RKO (cell line): ENCODE data around the gene LIF.

Experiments
- DNase-seq: peaks from one replicate; pipeline ENCODE4 v3.0.0-alpha.2; 2016; ENCODE audit warnings: low spot score

Gene LIF

DNA sequence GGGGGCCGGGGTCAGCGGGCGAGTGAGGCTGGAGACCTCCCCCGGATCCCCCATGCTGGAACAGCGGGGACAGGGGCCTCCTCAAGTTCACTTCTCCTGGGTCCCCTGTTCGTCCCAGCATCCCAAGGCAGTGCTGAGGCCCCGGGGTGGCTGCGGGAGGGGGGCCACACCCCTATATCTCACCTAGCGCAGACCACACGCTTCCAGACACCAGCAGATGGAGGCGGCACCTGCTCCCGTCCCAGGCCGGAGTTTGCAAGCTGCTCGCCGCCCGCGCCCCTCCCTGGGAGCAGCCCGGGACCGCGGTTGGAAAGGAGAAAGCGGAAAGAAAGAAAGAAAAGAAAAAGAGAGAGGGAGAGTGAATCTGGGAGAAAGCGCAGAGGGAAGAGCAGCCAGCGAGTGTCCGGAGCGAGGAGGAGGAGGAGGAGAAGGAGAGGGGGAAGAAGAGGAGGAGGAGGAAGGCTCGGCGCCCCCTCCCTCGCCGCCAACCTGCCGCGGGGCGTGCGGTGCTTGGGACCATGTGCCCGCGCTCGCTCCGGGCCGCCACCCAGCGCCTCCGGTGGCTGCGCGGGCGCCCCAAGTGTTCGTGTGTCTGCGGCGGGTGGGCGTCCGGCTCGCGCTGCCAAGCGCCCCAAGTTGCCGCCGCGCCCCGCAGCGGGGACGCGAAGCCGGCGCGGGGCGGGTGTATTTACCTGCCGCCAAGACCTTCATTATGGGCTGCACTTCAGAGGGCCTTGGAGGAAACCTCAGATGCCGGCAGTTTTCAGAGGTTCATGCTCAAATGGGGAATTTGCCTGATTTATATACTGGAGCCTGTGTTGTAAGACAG, at the start of gene LIF:
Gene LIF, minus strand, starts transcription at position 775 of the 829 bp plus-strand sequence. Its CDS starts 64 bp downstream, at position 711.
- DNase-seq: peak; percentile 60

DNA sequence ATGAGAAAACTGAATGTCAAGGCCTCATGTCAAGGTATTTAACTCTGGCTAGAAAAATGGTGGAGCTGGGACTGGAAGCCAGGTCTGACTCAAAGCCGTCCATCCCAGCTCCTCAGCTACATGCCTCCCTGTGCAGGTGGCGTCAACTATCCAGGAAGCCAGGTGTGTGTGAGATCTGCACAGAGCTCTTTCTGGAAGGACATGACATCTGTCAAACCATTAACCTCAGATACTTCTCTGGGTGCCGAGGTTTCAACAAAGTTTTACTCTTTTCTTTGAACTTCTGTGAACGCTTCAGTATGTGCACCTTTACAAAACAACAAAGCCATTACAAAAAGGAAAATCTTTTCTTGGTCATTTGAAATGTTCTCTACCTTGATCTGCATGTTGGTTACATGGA, 49.8 kb upstream of the LIF start:
- DNase-seq: no peak

DNA sequence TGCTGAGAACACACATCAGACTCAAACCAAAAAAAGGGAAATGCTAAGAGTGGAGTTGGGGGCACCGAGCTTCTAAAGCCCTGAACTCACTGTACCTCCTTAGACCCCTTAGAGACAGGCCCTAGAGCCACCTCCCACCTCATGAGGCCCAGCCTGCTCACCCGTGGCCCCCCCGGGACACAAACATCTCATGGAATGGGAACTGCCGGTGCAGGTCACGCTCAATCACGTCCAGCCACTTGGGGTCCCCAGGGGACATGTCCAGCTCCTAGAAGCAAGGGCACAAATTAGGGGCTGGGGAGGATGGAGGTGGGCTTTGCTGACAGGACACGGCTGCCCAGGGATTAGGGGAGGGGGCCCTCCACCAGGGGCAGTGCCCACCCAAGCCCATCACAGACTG, 49.0 kb upstream of the LIF start:
- DNase-seq: no peak

DNA sequence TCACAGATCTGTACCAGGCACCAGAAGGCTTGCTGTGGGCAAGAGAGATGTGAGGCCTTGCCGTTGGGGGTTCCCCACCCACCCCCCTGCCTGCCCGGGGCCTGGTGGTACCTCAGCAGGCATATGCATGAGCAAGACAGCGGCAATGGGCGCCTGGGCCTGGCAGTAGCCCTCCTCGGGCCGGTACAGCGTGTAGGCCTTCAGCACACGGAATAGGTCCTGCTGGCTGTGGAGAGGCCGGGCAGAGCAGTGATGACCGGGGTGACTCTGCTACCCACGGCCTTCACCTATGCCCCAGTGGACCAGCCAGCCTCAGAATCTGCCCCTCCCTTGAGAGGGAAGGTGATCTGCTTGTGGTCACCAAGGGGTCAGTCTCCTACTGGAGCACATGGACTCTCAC, 48.3 kb upstream of the LIF start:
- no peak for DNase-seq

DNA sequence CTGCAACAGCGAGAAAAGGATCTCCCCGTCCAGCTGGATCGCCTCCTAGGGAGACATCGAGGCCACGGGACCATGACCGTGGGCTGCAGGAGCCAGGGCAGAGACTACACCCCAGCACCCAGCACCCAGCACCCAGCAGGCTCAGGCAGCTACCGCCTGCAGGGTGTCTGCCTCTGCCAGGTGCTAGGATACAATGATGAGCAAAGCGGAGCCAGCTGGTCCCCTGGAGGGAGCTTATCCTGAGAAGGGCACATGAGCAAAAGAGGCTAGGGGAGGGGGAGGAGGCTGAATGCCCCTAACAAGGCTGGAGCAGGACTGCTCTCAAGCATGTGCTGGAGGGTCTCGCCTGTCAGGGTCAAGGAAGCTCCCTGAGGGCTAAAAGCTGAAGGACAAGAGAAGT, 47.5 kb upstream of the LIF start:
- no peak for DNase-seq

DNA sequence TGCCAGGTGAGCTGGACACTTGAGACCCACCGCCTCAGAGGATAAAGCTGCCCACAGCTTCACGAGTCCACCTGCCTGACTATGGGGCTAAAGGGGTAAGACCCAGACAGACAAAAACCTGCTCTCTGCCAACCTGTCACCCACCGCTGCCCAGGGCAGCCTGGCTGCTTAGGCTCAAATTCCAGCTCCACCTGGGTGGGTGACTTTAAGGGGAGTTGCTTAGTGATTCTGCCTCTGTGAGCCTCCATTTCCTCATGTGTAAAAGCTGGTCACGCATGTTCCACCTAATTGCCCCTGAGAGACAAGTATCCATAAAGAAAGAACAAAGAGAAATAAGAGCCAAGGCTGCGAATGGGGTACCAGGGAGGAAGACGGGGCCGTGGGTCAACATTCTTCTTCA, 46.5 kb upstream of the LIF start:
- DNase-seq: no peak

DNA sequence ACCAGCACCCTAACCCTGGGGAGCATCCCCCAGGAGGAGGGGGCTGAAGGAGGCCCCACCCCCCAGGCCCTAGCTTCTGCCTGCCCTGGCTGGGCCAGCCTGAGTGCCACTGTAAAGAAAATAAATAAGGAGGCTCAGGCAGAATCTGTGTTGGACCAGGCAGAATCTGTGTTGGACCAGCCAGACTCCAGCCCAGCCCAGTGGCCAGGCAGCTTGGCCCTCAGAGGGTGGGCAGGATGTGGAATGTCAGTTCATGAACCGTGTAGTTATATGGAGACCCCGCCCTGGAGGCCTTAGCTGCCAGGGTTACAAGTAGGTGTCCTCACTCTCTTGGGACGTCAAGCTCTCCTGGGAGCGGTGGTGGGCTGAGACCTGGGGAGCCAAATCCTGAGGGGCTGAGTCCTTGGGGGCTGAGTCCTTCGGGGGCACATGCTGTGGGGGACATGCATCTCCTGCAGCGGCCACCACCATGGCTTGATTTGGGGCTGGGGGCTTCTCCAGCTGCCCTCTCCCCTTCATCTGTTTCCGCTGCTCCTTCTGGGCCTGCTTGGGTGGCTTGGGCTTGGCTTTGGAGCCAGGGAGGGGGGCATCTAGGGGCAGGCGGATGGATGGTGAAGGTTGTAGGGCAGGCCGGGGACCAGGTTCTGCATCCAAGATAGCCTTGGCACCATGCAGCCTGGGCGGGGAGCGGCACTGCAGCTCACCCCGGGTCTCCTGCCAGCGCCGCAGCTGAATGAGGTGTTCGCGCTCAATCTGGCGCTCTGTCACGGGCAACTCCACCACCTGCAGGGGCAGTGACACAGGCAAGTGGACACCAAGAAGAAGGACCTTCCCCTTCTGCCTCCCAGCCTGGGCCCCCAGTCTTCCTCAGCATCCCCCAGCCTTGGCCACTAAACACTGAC, 45.8 kb upstream of the LIF start:
- no peak for DNase-seq

DNA sequence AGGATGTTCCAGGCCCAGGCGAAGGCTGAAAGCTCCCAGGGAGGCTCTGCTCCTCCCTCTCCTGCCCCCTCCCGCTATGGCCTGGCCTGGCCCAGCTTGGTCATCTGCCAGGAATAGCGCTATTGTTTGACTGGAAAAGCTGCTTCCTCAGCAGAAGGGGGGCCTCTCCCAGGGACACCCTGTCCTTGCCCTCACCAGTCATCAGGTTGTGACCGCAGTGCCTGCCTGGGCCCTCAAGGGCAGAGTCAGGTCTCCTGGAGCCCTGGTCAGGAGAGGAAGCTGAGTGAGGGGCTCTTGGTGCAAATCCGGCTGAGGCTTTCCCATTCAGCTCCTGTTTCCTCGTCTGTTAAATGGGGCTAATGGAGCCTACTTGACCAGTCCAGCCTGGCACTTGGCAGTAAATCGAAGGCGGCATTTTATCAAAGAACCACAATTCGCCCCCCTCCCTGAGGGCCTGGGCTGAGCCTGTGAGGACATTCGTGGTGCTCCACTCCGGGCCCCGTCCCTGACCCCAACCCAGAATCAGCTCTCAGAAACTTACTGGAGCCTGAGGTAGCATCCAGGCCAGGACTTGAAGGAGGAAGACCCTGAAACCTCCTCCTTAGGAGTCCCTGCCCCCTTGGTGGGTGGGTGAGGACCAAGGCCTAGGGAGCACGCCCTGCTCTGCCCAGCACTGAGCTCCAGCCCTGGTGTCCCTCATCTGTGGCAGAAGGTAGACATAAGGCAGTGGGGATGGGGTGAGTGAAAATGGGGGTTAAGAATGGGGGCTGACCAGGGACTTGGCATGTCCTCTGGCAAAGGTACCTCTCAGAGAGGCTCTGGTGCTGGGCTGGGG, 44.7 kb upstream of the LIF start:
- DNase-seq: peak; percentile 24

DNA sequence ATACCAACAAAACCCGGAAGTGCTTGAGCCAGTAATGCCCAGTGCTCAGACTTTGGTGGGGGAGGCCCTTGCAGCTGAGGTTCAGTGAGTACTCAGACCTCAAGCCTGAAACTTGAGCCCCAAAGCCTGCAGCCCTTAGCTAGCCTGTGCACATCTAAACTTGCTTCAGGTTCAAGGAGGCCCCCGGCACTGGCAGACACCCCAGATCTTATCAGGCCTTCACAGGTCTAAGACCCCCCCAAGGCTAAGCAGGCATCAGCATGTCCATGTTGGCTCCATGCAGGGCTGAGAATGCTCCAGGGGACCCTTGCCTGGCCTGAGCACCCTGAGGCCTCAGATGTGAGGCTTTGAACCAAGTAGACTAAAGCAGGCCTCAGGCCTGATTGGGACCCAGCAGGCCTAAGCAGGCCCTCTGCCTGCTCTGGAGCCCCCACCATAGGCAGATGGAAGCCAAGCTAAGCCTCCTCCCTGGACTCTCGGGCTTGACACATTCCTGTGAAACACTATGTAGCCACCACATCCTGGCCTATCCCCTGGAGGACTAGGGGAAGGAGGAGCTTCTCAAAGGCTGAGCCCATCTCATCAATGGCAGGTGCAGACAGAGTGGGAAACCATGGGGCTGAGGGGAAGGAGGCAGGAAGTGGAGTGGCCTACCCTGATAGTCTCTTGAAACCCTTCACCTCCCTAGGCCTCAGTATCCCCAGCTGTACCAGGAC, 43.9 kb upstream of the LIF start:
- no peak for DNase-seq

DNA sequence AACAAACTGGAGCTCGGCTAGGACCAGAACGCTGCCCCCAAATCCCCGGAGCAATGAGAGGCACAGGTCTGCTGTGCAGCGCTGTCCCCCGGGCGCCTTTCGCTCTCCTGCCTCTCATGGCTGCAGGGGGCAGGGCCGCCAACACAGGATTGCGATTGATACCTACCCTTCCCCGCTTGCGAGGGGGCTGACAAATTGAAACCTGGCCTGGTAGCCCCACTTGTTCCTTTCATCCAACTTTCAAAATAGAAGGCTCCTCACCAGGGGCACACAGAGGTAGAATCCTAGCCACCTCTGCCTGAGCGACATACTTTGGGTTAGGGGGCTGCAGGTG, 43.4 kb upstream of the LIF start:
- no peak for DNase-seq

DNA sequence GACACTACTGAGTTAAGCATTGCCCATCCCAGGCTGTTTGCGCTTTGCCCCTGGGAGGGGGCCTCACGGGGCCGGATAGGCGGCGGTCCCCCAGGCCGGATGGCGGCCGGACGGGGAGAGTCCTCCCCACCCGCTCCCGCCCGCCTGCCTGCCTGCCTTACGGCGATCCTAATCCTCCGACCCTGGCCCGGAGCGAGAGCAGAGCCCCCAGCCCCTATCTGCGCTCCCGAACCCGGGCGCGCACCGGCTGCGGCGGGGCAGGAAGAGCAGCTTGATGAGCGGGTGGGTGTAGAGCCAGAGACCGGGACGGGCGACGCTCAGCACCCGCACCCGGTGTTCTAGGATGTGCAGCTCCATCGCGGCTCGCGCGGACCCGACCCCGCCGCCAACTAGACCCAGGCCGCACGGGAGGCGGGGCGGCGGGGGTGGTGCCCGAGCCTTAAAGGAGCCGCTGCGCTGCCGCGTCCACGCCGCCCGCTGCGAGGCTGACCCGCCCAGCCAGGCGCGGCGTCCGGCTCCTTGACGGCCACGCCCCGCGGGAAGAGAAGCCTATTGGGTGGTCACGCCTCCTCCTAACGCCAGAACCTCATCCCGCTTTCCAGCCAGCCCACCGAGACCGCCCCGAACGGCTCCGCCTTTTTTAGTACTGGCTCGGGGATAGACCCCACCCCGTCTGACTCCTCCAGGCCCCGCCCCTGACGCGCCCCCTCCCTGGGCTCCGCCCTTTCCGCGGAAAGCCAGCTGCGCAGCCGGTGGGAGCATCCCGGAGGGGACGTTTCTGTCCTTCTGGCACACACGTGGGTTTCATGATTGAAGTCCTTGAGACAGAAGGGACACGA, 42.8 kb upstream of the LIF start, which contains the start of gene CASTOR1:
Gene CASTOR1, minus strand, starts transcription at position 365 of the 839 bp plus-strand sequence. Its CDS starts 8 bp downstream, at position 357.
- DNase-seq: peak; percentile 97

DNA sequence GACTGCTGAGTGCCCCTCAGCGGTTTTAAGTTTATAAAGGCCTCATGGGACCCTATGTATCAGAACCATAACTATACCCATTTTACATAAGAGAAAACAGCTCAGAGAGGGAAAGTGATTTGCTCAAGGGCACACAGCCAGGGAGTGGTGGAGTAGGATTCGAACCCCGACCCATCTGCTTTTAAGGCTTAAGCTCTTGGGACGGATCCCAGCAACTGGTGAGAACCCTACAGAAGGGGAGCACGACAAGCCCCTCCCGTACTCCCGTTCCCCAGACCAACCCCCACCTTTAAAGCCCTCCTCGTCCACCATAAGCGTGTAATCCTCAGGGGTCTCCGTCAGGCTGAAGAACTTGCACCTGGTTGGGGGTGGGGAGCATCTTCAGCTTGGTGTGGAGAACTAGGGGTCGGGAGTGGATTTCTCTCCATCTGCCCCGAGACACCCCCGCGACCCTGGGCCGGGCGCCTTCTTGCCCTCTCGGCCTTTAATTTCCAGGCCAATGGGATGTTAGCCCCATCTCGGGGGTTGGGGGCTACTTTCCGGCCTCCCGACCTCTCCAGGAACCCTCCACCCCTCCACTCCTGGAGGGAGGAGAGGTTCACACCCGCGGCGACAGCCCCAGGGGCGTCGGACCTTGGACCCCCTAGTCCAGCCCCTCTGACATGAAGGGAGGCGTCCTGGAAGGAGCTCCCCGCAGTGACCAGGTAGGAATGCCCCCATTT, 42.0 kb upstream of the LIF start:
- DNase-seq: no peak

DNA sequence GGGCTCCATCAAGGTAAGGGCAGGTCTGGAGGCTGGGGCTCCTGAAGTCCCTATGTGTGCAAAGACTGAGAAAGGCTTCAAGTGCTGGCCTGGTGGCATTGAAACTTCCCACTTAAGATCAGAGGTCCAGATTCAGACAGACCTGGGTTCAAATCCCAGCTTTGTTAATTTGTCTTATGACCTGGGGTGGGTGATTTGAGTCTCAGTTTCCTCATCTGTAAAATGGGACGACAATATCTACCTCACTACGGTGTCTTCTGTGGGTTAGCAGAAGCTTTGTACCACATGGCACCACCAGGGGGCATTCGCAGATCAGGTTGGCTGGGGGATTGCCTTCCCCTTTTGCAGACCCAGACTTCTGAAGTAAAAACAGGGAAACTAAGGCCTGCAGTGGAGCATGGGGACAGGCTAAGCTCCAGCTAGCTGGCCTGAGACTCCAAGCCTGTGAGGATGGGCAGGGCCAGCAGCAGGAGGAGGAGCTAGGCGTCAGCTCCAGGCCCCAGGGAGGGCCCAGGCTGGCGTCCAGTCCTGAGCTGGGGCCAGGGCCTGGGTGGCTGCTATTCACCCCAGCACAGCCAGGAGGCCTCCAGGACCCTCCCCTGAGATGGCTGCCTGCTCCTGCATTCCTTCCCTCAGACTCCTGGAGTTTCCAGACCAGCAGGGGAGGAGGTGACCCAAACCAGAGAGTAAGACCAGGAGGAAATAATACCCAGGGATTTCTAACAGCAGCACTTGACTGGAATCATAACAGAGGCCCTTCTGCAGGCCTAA, 41.3 kb upstream of the LIF start:
- peak; percentile 90 for DNase-seq

DNA sequence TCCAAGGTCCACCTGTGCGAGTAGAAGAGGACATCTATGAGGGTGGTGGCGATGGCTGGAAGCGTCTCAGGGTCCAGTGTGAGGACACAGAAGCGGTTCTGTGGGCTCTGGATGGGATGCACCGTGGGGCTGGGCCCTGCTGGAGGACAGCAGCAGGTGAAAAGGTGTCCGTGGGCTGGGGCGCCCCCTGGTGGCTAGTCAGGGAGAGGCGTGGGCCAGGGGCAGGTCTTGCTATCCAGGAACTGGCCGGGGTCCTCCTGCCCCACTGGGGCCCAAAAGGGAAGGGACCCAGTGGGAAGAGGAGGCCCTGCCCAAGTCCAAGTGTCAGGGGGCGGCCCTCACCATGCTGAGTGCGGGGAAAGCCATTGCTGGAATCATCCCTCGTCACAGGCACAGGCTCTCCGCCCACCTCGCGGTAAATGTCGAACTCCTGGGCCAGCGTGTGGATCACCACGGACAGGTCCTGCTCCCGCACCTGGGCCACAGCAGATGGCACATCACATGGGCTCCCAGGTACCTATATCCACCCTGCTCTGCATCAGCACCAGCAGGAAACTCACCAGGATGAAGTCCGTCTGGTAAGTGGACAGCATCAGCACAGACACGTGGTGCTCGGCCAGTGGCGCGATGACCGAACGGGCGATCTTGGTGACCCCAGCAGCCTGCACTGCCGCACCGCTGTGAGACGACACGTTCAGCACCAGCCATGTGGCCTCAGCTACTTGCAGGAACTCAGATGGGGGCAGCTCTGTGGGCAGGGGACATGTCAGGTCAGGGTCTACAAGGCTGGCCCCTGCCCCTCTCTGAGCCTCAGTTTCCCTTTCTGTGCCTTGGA, 40.5 kb upstream of the LIF start:
- DNase-seq: peak; percentile 49

DNA sequence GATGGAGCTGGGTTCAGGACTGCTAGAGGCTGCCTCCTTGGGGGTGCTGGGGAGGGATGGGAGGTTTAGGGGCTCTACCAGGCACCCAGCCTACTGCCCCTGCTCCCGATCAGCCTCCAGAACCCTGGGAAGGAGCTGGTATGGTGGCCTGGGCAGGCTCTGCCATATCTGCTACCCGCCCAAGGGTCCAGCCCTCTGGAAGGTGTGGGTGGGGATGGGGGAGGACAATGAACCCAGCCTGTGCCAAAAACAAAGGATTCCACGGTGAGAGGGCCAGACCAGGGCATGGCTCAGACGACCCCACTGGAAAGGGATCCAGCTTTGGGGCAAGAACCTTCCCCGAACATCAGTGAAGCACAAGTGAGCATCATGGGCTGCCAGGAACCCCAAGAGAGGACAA, 39.8 kb upstream of the LIF start:
- no peak for DNase-seq

DNA sequence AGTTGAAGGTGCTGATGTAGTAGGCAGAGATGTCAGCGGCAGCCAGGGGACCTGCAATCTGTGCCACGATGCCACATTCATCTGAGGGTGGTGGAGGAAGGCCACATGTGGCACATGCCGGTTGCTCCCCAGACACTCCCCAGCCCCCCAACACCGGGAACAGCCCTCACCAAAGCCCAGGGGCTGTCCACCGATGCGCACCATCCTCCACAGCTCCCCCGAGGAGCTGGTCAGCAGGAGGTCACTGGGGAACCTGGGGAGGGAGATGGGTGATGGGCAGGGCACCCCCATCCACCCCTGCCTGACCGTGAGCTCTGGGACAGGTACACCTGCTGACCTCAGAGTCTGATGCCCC, 39.3 kb upstream of the LIF start:
- DNase-seq: no peak

DNA sequence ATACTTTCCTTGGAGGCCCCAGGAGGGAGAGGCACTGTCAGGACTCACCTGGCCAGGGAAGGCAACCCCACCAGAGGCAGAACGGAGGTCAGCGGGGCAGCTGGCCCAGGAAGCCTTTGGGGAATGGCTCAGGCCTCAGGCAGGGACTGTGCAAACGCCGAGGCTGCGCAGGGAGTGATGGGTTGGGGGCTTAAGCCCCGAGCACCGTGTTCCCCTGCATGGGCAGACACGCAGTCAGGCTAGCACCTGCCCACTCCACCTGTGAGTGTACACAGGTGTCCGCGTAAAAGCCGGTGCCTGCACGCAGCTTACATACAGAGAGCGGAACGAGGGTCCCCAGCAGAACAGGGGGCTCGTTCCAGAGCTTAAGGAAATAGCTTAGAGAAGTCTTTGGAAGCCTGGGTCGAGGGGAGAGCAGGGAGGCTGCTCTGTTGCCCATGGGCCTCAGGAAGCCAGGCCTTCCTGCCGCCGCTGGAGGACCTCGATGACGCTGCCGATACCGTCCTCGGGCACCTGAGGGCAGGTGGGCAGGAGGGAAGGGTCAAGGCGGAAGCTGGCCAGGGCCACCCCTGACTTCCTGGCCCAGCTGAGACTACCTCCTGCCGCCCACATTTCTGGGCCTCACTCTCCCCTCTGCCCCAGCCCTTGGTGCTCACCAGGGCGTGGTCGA, 38.8 kb upstream of the LIF start:
- no peak for DNase-seq

DNA sequence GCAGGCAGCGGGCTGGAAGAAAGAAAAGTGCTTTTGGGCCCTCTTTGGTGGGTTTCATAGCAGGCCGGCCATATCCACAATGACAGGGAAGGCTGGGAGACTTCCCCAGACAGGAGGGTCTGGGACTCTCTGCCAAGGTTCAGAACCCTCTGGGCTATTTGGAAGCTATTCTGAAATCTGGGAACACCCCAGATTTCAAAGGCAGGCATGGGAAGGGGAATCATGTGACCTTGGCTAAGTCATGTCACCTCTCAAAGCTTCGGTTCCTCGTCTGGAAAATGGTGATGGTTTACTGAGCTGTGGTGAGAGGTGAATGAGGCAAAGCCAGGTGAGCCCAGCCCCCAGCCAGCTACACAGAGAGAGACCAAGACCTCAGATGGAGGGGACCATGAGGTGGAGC, 38.1 kb upstream of the LIF start:
- no peak for DNase-seq
